ENCODE results near the gene RPS6KB2.
"Not testable (repeated sequence)": the region's sequence is repeated elsewhere in the genome, so short reads cannot be mapped to it uniquely, and the experiment has no call there.

Gene RPS6KB2

GRCh38 chr11:67396587-67397389 lies 31.5 kb upstream of the RPS6KB2 start:
- in situ Hi-C loops (cut with HindIII; ENCODE audit: low pct_ligation_motif_present, low pct_unique_long_range_greater_than_20kb, low sequenced_read_pairs) = no loop called here
- no peak for DNase-seq

- in situ Hi-C loops (cut with HindIII; ENCODE audit: low pct_ligation_motif_present, low pct_unique_long_range_greater_than_20kb, low sequenced_read_pairs) = no loop called here
- no peak for DNase-seq
Observed at GRCh38 chr11:67397536-67397935, 30.8 kb upstream of the RPS6KB2 start.

- DNase-seq = no peak
- in situ Hi-C loops (cut with HindIII; ENCODE audit: low pct_ligation_motif_present, low pct_unique_long_range_greater_than_20kb, low sequenced_read_pairs) = no loop called here
Observed at GRCh38 chr11:67397986-67398660, 30.2 kb upstream of the RPS6KB2 start.

- in situ Hi-C loops (cut with HindIII; ENCODE audit: low pct_ligation_motif_present, low pct_unique_long_range_greater_than_20kb, low sequenced_read_pairs) = no loop called here
Observed at GRCh38 chr11:67398661-67399563, 29.4 kb upstream of the RPS6KB2 start.

GRCh38 chr11:67400251-67400941 lies 27.9 kb upstream of the RPS6KB2 start:
- in situ Hi-C loops (cut with HindIII; ENCODE audit: low pct_ligation_motif_present, low pct_unique_long_range_greater_than_20kb, low sequenced_read_pairs) = no loop called here
- DNase-seq = no peak

More at GRCh38 chr11:67398661-67399563, 29.4 kb upstream of the RPS6KB2 start:
- DNase-seq = no peak

- in situ Hi-C loops (cut with HindIII; ENCODE audit: low pct_ligation_motif_present, low pct_unique_long_range_greater_than_20kb, low sequenced_read_pairs) = no loop called here
Observed at GRCh38 chr11:67400942-67401494, 27.3 kb upstream of the RPS6KB2 start.

GRCh38 chr11:67401495-67402191 lies 26.7 kb upstream of the RPS6KB2 start, which contains the start of gene PPP1CA:
Gene PPP1CA, minus strand, starts transcription at chr11:67401858. Its CDS starts 76 bp downstream, at chr11:67401782.
- in situ Hi-C loops (cut with HindIII; ENCODE audit: low pct_ligation_motif_present, low pct_unique_long_range_greater_than_20kb, low sequenced_read_pairs) = no loop called here
- peak; percentile 81 for DNase-seq

More at GRCh38 chr11:67400942-67401494, 27.3 kb upstream of the RPS6KB2 start:
- DNase-seq = no peak

- DNase-seq; in situ Hi-C loops (cut with HindIII; ENCODE audit: low pct_ligation_motif_present, low pct_unique_long_range_greater_than_20kb, low sequenced_read_pairs): not testable (repeated sequence)
Observed at GRCh38 chr11:67402192-67402839, 26.0 kb upstream of the RPS6KB2 start.

- in situ Hi-C loops (cut with HindIII; ENCODE audit: low pct_ligation_motif_present, low pct_unique_long_range_greater_than_20kb, low sequenced_read_pairs); DNase-seq: not testable (repeated sequence)
Observed at GRCh38 chr11:67403085-67403484, 25.2 kb upstream of the RPS6KB2 start.

GRCh38 chr11:67404515-67405195 lies 23.6 kb upstream of the RPS6KB2 start:
- DNase-seq = no peak
- in situ Hi-C loops (cut with HindIII; ENCODE audit: low pct_ligation_motif_present, low pct_unique_long_range_greater_than_20kb, low sequenced_read_pairs) = no loop called here

GRCh38 chr11:67405196-67405567 lies 23.1 kb upstream of the RPS6KB2 start:
- in situ Hi-C loops (cut with HindIII; ENCODE audit: low pct_ligation_motif_present, low pct_unique_long_range_greater_than_20kb, low sequenced_read_pairs) = no loop called here
- no peak for DNase-seq

- no peak for DNase-seq
- in situ Hi-C loops (cut with HindIII; ENCODE audit: low pct_ligation_motif_present, low pct_unique_long_range_greater_than_20kb, low sequenced_read_pairs) = no loop called here
Observed at GRCh38 chr11:67405688-67406339, 22.5 kb upstream of the RPS6KB2 start.

- no peak for DNase-seq
- in situ Hi-C loops (cut with HindIII; ENCODE audit: low pct_ligation_motif_present, low pct_unique_long_range_greater_than_20kb, low sequenced_read_pairs) = no loop called here
Observed at GRCh38 chr11:67406420-67406968, 21.8 kb upstream of the RPS6KB2 start.

- in situ Hi-C loops (cut with HindIII; ENCODE audit: low pct_ligation_motif_present, low pct_unique_long_range_greater_than_20kb, low sequenced_read_pairs) = no loop called here
- no peak for DNase-seq
Observed at GRCh38 chr11:67406969-67407687, 21.2 kb upstream of the RPS6KB2 start.

GRCh38 chr11:67407688-67408163 lies 20.6 kb upstream of the RPS6KB2 start:
- in situ Hi-C loops (cut with HindIII; ENCODE audit: low pct_ligation_motif_present, low pct_unique_long_range_greater_than_20kb, low sequenced_read_pairs) = no loop called here
- no peak for DNase-seq

Measured in ACHN (cell line).